KBM-7 (cell line): Measurements from ENCODE around the gene TCEAL3.
A peak's percentile ranks its signal among the peaks of the same experiment; 100 is the strongest.
"Not testable (repeated sequence)": the region's sequence is repeated elsewhere in the genome, so short reads cannot be mapped to it uniquely, and the experiment has no call there.

ENCODE experiments used
- DNase-seq: peaks from one replicate; pipeline ENCODE4 v3.0.0-alpha.2; 2015
- in situ Hi-C: fragments of 300-500 bp; cut with MboI; formaldehyde crosslinking; loops from 2 replicates; pipeline ENCODE4 v1.14.3; 2020; ENCODE audit warnings: low sequenced_read_pairs, low pct_unique_long_range_greater_than_20kb, mixed read lengths

Gene TCEAL3, protein sequence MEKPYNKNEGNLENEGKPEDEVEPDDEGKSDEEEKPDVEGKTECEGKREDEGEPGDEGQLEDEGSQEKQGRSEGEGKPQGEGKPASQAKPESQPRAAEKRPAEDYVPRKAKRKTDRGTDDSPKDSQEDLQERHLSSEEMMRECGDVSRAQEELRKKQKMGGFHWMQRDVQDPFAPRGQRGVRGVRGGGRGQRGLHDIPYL

DNA sequence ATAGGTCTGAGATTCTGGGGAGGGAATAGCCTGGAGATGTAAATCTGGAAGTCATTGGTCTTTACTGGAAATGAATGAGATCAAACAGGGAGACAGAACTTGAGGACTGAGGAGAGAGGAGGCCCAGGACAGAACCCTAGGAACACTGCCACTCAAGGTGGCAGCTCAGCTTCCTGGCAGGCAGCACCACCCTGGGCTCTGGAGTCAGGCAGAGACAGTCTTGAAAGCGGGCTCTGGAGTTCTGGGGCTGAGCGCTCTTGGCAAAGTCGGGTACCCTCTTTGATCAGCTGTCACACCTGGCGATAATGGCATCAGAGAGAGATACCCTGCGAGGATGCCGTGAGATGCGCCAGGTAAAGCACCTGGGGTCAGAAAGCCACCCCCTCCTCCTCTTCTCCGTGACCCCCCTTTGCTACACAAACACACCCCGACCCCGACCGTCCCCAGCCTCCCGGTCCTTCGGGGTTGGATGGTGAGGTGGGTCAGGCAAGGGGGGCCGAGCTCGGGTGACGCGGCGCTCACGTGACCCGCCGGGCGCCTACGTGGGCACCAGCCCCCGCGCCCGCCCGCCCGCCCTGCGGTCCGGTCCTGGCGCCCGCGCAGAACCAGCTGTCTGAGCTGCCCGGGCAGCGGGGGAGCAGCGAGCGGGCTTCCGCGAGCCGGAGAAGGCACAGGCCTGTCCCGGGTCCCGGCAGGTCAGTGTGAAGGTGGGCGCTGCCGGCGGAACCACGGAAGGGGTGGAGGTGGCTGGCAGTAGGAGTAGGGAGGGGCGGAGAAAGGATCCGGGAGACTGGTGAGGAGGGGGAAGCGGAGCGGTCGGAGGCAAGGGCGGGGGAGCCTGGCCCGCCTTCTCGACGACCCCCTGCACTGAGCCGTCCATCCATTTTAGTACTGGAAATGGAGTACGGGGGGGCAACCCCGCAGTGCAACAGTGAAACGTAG is at the start of gene TCEAL3:
Gene TCEAL3, plus strand, starts transcription at position 600 of the 942 bp plus-strand sequence. CDS start 1,102 bp downstream, outside the sequence.
- peak; percentile 43 for DNase-seq
- in situ Hi-C loops, result no loop called here

DNA sequence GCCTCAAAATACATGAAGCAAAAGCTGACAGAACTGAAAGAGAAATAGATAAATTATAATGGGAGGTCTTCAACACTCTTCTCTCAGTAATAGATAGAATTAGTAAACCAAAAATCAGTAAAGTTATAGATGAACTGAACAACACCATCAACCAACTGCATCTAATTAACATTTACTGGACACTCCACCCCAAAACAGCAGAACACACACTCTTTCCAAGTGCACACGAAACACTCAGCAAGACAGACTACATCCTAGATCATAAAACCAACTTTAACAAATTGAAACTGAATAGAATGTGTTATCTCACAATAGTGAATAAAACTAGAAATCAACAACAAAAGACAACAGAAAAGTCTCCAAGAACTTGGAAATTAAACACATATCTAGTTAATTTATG is 47.5 kb upstream of the TCEAL3 start:
- in situ Hi-C loops, result no loop called here
- no peak for DNase-seq

DNA sequence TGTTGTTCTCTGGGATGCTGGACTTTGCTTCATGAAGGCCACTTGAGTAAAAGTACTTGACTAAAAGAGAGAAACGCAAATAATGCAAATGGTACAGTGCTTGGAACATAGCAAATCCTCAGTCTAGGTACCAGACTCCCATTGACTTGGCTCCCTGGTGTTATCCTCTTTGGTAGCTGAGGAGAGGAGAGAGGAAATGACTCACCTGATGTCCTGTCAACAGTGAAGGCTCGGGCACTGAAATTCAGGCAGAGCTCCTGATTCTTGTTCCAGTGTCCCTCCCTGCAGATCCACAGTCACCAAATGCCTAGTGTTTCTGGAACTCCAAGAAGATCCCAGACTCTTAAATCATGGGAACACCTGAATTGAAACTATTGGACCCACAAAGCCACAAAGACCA is 45.0 kb upstream of the TCEAL3 start:
- DNase-seq, result no peak
- in situ Hi-C loops, result no loop called here

DNA sequence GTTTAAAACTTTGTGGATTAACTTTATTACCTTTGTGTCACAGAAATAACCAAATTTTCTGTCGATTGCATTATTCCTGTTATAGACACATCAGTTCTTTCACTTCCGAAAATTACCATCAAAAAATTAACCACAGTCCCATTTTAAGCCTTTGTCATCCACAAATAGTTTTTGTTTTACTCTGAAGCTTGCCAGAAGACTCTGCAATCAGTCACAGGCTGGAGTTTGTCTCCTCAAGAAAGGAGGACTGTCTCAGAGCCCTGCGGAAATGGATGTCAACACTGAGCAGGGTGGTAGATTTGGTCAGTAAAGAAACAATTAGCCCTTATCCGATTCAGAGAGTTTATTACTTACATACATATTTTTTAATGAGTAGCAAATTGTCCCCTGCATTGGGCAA is 42.6 kb upstream of the TCEAL3 start:
- in situ Hi-C loops, result no loop called here
- DNase-seq, result no peak

DNA sequence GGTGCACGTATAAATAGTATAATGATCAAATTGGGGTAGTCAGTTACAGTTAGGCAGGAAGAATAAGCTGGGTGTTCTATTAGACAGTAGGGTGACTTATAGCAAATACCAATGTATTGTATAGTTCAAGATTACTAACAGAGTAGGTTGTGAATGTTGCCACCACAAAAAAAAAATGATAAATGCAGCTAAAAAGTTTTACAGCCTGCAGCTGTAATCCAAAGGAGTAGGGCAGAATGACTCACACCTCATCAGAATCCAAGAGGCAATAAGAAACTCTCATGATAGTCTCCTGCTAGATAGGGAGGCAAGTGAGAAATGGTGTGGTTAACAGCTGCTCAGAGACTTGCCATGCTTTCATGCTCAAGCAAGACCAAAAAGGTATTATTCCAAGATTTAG is 42.0 kb upstream of the TCEAL3 start:
- DNase-seq, result no peak
- in situ Hi-C loops, result no loop called here

DNA sequence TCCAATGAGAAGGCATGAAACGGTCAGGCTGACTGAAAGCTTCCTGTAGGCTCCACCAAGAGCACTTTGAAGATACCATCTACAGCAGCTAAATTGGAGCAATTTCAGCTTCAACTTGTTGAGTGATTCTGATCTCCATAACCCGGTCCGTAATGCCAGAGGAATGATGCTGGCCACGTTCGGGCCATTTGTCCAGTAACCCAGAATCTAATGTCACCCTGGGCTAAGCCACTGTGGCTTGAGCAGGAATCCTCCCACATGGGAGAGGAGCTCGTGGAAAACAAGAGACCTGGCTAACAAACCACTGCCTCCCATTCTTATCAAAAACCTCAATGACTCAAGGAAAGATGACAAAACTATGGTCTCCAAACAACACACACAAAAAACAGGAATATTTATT is 36.6 kb upstream of the TCEAL3 start:
- in situ Hi-C loops, result no loop called here
- DNase-seq, result no peak

DNA sequence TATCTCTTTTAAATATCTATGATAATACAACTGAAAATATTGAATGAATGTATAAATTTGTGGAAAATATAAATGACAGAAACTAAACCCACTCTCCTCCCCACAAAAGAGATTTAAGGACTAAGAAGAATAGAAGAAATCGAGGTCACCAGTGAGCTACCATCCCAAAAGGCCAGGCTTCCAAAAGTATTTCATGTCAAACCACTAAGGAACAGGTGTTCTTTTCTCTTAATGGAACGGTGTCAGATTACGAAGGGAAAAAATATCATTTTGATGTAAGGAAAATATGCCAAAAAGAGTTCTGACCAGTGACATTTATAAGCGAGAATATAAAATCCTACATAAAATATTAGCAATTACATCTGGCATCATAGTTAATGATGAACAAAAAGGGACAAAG is 36.0 kb upstream of the TCEAL3 start:
- in situ Hi-C loops, result no loop called here
- DNase-seq, result no peak

DNA sequence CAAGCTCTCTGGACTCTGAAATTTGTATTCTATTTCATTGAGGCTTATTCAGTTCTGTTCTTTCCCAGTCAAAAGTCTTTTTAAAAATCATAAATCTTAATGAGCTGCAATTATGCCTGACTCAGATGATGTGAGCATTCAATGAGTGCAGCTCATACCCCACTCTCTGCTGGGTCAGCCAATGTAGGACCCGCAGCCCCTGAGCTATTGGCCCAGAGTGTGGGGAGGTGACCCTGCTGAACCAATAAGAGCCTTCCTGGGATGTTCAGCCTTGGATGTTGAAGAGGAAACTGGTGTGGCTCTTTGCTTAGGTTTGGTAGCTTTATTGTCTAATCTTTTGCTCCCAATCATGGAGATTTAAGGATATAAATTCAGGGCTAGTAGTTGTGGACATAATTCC is 34.6 kb upstream of the TCEAL3 start:
- in situ Hi-C loops, result no loop called here
- DNase-seq, result no peak

DNA sequence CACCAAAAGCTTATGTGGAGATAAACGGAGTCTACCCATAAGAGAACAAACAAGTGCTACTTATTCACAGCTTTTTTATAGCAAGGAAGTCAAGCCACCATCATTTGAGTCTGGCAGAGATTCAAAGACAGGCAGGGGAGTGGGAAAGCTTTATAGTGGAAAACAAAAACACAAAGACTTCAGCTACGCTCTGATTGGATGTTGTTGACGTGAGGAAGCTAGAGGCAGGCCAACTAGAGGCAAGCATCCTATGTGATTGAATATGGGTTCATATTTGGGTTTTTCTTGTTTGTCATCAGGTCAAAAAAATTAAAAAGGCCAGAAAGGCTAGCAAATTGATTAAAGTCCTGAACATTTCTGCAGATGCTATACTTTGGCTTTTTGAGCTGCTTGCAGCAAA is 23.2 kb upstream of the TCEAL3 start:
- in situ Hi-C loops, result no loop called here
- no peak for DNase-seq

DNA sequence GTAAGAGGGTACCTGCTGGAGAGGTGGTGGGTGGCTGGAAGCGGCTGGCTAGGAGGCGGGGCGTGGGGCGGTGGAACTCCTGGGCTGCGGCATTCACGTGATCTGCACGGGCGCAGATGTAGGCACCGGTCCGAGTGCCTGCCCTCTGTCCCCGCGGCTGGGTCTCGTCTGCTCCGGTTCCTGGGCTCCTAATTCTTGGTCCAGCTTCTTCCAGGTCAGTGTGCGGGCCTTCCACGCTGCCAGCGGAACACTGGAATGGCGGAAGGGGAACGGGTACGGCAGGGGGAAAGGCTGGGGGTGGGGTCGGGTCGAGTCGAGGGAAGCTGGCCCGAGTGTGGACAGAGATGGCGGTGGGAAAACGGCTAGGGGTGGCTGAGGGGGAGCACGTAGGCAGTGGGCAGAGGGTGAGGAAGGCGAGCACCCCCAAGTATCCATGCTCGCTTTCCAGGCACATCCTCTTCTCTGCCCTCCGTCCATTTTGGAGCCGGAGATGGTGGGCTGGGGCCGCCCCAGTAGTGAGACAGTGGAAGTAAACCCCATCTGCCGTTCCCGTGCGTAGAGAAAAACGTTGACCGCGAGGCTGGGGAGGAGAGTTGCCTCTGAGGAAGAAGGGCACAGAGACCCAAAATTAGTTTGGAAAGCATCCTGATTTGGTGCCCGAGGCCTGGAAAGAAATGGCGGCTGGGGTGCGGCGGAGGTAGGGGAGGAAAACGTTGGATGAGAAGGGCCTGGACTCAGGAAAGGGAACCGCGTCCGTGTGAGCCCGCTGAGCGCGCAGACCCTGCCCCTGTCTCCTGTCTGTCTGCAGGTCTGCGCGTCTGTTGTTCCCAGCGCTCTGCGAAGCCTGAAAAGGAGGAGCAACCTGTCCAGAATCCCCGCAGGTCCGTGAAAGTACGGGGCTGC is 22.1 kb upstream of the TCEAL3 start, which contains the start of gene TCEAL4:
Gene TCEAL4, plus strand, starts transcription at position 105 of the 903 bp plus-strand sequence. CDS start 1,161 bp downstream, outside the sequence.
- DNase-seq, result peak; percentile 39
- in situ Hi-C loops, result no loop called here

DNA sequence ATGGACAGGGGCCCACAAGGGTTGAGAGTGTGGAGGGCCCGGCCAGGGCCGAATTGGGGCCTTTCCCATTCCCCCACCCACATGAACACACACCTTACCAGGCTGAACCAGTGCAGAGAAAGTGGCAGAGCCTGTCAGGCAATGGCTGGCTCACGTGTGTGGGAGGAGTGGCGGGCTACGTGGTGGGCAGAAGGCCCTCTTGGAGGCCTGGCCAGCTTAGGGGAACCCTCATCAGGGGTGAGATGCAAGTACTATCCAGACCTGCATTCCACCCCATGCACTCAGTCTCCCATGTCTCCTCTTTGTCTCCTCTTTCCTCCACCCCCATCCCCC is 21.5 kb upstream of the TCEAL3 start:
- no peak for DNase-seq
- in situ Hi-C loops, result no loop called here

DNA sequence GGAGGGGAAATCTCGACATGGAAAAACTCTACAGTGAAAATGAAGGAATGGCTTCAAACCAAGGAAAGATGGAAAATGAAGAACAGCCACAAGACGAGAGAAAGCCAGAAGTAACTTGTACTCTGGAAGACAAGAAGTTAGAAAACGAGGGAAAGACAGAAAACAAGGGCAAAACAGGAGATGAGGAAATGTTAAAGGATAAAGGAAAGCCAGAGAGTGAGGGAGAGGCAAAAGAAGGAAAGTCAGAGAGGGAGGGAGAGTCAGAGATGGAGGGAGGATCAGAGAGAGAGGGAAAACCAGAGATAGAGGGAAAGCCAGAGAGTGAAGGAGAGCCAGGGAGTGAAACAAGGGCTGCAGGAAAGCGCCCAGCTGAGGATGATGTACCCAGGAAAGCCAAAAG is 21.1 kb upstream of the TCEAL3 start:
- DNase-seq, result no peak
- in situ Hi-C loops, result no loop called here

DNA sequence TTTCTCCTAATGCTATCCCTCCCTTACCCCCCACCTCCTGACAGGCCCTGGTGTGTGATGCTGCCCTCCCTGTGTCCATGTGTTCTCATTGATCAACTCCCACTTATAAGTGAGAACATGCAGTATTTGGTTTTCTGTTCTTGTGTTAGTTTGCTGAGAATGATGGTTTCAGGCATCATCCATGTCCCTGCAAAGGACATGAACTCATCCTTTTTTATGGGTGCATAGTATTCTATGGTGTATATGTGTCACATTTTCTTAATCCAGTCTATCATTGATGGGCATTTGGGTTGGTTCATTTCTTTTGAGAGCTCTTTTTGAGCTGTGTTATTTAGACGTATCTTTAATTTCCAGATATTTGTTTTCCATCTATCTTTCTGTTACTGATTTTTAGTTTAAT is 15.5 kb upstream of the TCEAL3 start:
- DNase-seq, in situ Hi-C loops: not testable (repeated sequence)

DNA sequence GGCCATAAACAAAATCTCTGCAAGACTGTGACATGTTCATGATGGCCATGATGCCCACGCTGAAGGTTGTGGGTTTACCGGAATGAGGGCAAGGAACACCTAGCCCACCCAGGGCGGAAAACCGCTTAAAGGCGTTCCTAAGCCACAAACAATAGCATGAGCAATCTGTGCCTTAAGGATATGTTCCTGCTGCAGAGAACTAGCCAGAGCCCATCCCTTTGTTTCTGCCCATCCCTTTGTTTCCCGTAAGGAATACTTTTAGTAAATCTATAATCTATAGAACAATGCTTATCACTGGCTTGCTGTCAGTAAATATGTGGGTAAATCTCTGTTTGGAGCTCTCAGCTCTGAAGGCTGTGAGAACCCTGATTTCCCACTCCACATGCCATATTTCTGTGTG is 12.6 kb upstream of the TCEAL3 start:
- DNase-seq, in situ Hi-C loops: not testable (repeated sequence)

DNA sequence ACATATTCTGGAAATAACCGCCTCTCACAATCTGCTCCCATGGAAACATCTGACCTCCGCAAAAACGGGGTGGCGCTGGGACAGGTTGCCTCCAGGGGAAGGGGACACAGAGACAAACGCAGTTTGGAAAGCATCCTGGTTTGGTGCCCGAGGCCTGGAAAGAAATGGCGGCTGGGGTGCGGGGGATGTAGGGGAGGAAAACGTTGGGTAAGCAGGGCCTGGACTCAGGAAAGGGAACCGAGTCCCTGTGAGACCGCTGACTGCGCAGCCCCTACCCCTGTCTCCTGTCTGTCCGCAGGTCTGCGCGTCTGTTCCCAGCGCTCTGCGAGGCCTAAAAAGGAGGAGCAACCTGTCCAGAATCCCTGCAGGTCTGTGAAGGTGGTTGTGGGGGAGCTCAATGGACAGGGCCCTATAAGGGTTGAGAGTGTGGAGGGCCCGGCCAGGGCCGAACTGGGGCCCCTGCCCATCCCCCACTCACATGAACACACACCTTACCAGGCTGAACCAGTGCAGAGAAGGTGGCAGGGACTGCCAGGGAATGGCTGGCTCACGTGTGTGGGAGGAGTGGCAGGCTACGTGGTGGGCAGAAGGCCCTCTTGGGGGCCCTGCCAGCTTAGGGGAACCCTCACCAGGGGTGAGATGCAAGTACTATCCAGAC is 672 bp downstream of the TCEAL3 start:
- in situ Hi-C loops, result no loop called here

DNA sequence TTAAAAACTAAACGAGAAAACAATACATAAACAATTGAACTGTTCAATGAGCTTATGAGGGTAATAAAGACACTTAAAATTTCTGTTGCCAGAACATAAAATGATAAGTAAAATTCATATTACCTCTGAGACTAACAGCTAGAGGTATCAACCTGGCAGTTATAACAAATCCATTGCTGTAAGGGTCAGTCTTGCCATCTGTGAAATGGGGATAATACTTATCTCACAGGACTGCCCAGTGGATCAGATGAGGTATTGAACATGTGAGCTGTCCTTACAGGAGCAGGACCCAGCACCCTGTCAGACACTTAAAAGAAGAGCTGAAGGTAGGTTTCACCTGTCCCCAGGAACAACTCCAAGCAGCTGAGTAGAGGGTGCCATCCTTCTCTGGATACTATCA is 2.5 kb downstream of the TCEAL3 start:
- in situ Hi-C loops, result no loop called here
- no peak for DNase-seq

More for the DNA sequence above, 672 bp downstream of the TCEAL3 start:
- peak; percentile 43 for DNase-seq

DNA sequence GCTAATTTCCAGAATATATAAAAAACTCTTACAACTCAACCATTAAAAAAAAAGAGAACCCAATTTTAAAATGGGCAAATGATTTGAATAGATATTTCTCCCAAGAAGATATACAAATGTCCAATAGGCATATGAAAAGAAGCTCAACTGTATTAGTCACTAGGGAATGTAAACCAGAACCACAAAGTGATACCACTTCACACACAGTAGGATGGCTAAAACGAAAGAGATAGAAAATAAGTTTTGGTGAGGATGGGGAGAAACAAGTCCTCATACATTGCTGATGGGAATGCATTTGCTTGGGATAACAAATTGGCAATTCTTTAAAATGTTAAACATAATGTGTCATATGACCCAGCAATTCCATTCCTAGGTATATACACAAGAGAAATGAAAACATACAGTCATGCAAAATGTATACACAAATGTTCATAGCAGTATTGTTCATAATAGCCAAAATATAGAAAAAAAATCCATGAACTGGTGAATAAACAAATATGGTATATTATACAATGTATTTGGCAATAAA is 5.7 kb downstream of the TCEAL3 start:
- DNase-seq, result no peak
- in situ Hi-C loops, result no loop called here

DNA sequence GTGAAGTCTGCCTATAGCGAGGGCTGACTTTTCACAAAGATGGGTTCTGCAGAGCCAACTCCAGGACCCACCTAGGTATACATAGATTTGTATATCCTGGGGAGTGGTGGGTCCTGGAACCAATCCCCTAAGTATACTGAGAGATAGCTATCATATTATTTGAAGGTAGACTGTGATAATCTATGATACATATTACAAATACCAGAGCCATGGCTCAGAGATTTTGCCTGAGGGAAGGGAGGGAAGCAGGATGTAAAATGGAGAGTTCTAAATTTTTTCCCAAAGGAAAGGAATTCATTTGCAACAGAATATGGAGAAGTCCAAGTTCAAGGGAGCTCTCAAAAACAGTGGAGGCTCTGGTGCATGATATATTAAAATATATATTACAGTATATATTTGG is 7.2 kb downstream of the TCEAL3 start:
- in situ Hi-C loops, result no loop called here
- no peak for DNase-seq
